T-helper 2 cell treated with Interferon-gamma antibody and Interleukin-4, amounts not matched to agents 100 ng/mL and 5 ng/mL, for 36 hours (primary cell): ENCODE results near the gene ARHGAP42. TPM values are rescaled to one million over a fixed set of nuclear protein-coding genes. Genes with fewer than 3 reads are reported as not detected.
"Not testable (repeated sequence)": the region's sequence is repeated elsewhere in the genome, so short reads cannot be mapped to it uniquely, and the experiment has no call there.

ENCODE experiments used
- intact Hi-C: fragments of 100-400 bp; cut with micrococcal nuclease; formaldehyde crosslinking; loops from one replicate; pipeline ENCODE4 v1.15.1; 2023
- total RNA-seq: library from RNA; stranded (reverse); gene quantifications from 2 replicates; pipeline ENCODE4 v1.2.3, GENCODE V29; 2022

Gene ARHGAP42
- total RNA-seq, 1 donor from 2014 or later: 0.16 TPM

GRCh38 chr11:100716838-100717237, 29.8 kb downstream of the ARHGAP42 start:
- intact Hi-C loops: no loop called here

DNA sequence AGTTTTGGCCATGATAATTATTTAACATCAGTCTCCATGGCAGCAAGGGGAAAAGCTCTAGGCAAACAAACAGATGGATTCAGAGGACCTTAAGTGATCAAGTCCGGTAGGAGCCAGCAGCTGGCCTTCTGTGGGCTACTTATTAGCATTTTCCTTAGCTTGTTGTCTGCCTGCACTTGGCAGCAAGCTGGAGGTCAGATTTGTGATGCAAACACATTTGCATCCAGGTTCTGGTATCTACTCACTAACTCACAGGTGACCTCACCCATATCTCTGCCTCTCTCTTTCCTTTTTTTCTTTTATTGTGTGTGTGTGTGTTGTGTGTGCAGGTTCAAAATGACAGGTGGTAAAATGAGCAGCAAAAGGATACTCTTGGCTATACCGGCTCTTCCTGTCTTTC, 32.3 kb downstream of the ARHGAP42 start:
- intact Hi-C loops: no loop called here

DNA sequence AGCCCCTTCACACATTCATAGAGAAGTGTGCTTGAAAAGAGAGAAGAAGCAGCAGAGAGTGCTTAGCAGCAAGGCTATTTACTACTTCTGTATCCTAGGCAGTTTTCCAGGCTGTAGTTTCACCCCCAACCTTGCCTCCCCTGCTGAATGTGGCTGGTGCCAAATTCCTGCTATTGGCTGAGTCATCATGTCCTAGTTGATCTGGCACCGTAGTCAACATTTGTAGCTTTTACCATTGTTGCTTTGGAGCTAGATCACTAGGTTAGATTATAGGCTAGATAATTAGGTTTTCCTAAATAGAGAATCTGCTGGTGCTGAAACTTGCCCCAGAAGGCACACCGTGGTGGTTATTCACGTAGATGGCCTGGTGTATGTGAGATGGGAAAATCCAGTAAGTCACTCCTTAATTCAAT, 32.7 kb downstream of the ARHGAP42 start:
- intact Hi-C loops: no loop called here

GRCh38 chr11:100726680-100727079, 39.6 kb downstream of the ARHGAP42 start:
- intact Hi-C loops: no loop called here

DNA sequence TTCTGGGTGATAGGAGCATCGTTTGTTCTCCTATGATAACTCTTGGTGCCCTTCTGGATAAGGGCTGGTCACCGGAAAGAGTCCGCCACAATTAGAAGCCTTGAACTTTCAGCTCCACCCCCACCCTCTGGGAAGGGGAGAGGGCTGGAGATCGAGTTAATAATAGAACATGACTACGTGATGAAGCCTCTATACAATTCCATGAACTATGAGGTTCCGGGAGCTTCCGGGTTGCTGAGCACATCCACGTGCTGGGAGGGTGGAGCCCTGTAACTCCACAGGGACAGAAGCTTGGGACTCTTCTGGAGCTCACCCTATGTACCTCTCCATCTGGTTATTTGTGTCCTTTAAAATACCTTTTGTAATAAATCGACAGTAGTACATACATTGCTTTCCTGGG, 40.3 kb downstream of the ARHGAP42 start:
- intact Hi-C loops: no loop called here

DNA sequence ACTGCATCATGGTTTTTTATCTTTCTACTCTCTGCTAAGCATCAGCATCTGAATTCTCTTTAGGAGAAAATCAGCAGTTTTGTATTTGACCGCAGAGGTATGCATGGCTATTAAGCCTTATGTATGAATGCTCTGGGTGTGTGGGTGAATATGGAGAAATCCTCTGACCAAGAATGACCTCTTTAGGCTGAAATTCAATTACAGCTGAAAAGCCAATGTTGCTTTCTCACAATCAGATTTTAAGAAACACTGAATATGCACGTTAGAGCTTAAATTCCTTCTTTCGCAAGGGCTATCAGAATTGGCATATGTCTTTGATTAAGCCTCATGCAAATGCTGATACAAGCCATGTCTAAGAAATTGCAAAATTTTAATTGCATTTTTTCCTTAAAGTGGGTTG, 43.2 kb downstream of the ARHGAP42 start:
- intact Hi-C loops: no loop called here

DNA sequence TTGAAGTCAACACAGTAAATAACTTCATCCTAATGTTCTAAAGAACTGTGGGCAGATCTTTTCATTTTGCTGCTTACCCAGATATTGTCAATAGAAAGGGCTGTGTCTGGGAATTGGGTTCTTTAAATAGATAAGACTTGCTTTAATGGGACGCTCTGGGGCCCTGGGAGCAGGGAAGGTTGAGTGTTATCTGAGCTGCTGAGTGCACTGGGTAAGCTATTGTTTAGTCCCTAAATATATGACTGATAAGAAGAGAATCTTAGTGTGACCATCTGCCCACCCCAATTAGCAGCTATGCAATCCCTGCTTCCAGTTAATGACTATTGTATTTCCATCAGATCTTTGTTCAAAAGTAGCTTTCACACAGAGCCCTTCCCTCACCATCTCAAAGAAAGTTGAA, 44.4 kb downstream of the ARHGAP42 start:
- intact Hi-C loops: no loop called here

- intact Hi-C loops: no loop called here
These were observed 45.9 kb downstream of the ARHGAP42 start for GRCh38 chr11:100732949-100733348.

- intact Hi-C loops: no loop called here
These were observed 47.8 kb downstream of the ARHGAP42 start for GRCh38 chr11:100734743-100735527.

DNA sequence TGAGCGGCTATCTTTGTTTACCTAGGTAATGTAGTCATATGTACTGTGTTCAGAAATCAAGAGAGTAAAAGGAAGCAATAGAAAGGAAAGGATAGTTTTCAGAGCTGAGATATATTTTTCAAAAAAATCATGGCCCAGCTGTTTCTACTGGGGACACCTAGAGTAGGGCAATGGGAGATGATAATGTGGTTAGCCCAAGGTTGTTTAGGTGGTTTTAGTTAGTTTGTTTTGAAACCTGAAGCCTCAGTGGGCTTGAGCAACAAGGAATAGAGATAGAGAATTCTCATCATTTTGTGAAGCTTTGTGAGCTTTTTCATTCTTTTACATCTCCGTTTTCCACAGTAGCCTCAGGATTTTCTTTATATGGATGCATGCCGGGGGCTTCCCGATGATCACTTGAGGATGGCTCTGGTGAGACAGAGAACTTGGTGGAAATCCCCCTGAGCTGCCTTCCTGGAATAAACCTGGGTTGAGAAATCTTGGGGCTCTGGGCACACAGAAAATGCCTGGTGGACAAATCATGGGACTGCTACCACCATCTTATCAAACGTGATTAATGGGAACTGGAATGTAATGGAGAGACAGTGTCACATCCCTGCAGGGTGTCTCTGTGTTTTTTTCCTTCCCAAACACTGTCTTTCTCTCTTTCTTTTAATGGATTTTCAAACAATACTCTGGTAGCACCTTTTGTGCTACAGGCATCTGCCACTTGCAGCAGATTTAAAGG, 49.0 kb downstream of the ARHGAP42 start:
- intact Hi-C loops: no loop called here

GRCh38 chr11:100738701-100739270, 51.7 kb downstream of the ARHGAP42 start:
- intact Hi-C loops: no loop called here

DNA sequence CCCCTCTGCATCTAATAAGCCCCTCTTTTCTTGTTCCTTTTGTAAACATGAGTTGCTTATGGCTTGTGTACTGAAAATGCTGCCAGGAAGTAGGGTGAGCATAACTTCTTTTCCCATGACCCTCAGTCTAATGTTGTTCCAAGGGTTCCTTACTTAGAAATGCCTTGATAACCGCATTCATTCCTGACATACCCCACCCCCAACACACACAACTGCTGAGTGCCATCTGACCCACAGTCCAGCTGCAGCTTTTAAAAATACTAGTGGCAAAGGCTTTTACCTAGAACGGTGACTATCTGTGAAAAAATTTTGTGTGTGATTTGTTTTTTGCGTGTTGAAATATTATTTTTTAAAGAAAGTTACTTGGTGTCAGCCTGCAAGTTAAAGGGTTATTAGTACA, 52.6 kb downstream of the ARHGAP42 start:
- intact Hi-C loops: no loop called here

GRCh38 chr11:100740440-100740839, 53.4 kb downstream of the ARHGAP42 start:
- intact Hi-C loops: no loop called here

- intact Hi-C loops: no loop called here
These were observed 55.0 kb downstream of the ARHGAP42 start for GRCh38 chr11:100741866-100742625.

DNA sequence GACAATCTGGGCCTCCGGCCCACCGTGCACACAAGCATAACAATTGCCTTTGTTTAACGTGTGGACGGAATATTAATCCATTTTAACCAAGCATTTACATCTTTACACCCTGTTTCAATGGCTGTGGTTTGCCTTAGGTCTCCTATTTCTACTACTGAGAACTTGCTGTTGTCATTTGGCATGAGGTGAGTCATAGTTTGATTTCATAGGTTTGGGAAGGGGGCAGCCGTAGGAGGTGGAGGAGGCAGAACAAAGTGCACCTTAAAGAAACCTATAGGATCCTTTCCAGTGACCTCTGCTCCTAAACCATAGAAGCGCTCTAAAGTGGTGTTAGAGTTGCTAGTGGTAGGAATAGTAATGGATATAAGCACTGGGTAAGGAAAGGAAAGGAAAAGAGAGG, 59.4 kb downstream of the ARHGAP42 start:
- intact Hi-C loops: no loop called here

GRCh38 chr11:100748153-100748552, 61.1 kb downstream of the ARHGAP42 start:
- intact Hi-C loops: no loop called here

GRCh38 chr11:100749887-100750565, 62.9 kb downstream of the ARHGAP42 start:
- intact Hi-C loops: not testable (repeated sequence)

DNA sequence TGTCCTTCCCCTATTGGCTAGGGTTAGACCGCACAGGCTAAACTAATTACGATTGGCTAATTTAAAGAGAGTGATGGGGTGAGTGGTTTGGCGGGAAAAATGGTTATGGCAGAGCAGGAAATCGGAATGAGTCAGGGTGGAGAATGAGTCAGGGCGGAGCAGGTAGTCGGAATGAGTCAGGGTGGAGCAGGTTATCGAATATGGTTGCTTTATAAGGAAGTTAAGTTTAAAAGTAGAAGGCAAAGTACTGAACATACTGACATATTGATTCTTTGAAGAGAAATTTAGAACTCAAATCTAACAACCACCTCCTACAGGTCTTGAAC, 63.4 kb downstream of the ARHGAP42 start:
- intact Hi-C loops: not testable (repeated sequence)

GRCh38 chr11:100752371-100753171, 65.5 kb downstream of the ARHGAP42 start:
- intact Hi-C loops: no loop called here

GRCh38 chr11:100753172-100753543, 66.1 kb downstream of the ARHGAP42 start:
- intact Hi-C loops: no loop called here
